HG03045 (cell line): ENCODE results near the gene SCN3B.
"Not testable (repeated sequence)": the region's sequence is repeated elsewhere in the genome, so short reads cannot be mapped to it uniquely, and the experiment has no call there.

Experiments
- ATAC-seq: cut with Tn5 transposase; IDR thresholded peaks from one replicate; pipeline ENCODE4 v1.9.1; 2021; ENCODE audit warnings: mild to moderate bottlenecking, moderate library complexity; ENCODE audit not compliant: unreplicated experiment

SCN3B gene, protein sequence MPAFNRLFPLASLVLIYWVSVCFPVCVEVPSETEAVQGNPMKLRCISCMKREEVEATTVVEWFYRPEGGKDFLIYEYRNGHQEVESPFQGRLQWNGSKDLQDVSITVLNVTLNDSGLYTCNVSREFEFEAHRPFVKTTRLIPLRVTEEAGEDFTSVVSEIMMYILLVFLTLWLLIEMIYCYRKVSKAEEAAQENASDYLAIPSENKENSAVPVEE

DNA sequence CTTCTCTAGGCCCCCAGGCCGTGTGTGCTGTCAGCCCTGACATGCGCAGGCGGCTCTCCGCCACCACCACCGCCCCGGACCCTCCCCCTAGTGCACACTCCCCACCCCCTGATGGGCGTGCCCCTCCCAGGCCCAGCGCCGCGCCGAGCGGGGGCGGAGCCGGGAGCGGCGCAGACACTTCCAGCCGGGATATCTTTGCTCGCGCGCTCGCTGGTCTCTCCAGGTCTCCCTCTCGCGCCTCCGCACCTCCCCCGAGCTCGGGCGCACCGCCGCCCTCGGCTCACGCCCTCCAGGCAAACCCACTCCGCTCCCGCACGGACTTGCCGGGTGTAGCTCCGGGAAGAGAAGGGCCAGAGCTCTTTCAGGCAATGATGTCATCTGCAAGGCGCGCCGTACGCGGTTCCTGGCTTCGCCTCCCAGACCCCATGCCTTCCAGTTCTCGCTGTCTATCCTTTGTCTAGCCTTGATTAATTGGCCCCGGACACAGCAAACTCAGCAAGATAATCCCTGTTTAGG, at the start of gene SCN3B:
SCN3B (minus strand) TSS at position 59 of the 516 bp plus-strand sequence. CDS start 823 bp downstream, outside the sequence.
- no peak for ATAC-seq

DNA sequence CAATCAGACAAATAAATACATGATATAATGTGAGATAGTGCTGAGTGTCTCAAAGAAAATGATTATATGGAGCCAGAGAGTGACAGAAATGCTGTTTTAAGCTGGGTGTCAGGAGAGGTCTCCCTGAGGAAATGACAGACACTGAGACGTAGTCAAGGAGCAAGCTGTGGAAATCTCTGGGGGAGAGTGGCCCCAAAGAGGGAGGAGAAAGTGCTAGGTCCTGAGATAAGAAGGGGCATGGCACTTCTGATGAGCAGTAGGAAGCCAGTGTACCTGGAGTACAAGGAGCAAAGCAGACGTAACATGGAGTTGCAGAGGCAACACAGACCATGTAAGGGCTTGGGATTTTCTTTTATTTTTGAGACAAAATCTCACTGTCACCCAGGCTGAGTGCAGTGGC, 48.3 kb upstream of the SCN3B start:
- ATAC-seq = no peak

DNA sequence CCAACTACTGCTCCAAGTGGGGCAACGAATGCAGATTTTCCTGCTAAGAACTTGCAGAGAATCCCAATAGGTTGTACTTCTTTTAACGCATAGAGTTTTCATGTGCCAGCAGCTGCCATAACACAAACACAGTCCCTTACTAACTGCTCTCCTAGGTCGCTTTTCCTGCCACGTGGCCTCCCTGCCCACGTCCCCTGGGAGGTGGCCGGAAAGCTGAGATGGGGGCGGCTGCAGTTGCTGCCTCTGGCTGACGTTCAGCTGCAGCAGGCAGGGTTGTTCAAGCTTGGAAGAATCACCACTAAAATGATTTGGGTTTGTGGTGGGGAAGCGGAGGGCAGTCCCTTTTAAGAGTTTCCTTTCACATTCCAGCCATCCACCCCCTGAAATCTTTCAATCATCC, 47.7 kb upstream of the SCN3B start:
- no peak for ATAC-seq

DNA sequence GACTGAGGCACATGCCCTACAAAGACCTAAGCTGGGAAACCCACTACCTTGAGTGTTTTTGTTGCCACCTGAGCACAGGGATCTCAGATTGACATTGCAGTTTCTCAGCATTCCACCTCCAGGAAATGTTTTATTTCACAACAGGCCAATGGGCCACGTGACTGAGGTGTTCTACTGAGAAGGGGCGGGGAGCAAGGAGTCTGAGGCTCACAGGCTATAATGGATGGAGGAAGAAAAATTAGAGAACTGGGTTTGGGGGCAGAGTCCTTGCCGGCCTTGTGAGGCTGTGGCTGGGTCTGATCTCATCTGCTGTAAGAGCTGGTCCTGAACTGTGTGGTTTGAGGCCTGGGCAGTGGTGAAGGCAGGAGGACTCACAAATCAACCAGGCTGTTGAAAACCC, 46.3 kb upstream of the SCN3B start:
- no peak for ATAC-seq

DNA sequence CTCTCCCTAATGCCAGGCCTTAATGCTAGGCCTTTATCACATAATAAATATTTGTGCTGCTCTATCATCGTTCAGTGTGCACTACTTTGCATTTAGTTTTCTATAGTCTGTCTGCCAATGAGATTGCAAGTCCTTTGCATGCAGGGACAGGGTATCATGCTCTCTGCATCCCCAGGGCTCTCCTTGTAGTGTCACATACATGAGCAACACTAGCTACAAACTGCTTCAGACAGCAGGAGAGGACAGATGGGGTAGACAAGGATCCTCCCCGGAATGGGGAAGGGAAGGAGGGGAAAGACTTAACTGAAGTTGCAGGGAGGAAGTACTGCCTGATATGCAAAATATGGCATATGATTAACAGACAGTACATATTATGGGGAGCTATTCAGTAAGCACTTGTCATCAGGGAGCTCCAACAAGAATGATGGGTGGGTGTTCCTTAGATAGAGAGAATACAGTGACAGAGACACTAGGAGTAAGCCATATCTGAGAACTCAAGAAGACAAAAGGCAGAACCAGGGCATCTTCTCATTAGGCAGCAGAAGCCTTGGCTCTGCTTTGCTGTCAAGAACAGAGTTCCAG, 44.2 kb upstream of the SCN3B start:
- no peak for ATAC-seq

DNA sequence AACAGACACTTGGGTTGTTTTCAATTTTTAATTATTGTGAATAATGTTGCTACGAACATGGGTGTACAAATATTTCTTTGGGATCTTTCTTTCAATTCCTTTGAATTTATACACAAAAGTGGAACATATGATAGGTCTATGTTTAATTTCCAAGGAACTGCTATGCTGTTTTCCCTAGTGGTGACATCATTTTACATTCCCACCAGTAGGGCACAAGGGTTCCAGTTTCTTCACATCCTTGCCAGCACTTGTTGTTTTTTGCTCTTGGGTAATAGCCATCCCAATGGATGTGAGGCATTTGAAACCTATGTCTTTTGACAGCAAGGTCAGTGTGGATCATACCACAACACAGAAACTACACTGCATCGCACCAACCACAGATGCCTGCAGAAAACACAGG, 41.8 kb upstream of the SCN3B start:
- no peak for ATAC-seq

DNA sequence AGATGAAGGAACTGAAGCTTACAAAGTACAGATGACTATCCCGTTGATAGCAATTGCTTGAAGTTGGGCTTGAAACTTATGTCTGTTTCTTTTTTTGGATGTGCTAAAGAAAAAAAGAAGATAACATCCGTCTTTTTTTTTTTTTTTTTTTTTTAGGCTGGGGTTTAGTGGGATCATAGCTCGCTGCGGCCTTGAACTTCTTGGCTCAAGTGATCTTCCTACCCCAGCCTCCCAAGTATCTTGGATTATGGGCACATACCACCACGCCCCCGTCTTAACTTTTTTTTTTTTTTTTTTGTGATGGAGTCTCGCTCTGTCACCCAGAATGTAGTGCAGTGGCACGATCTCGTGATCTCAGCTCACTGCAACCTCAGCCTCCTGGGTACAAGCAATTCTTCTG, 40.8 kb upstream of the SCN3B start:
- ATAC-seq = no peak

DNA sequence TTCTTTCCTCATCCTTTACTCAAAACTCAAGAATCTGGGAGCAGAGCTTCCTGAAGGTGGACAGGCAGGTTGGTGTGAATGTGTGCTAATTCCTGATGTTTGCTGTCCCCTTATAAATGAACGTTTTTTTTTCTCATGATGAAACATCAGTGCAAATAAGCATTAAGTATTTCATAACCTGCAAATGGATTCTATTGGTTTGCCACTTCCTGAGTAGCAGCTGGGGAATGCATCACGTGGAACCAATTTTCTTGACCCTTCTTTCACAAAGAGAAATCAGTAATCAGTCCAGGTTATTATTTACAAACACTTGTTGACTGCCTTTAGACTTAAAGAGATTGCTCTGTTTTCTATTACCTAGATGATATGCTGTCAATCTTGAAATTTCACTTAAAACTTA, 40.1 kb upstream of the SCN3B start:
- ATAC-seq = no peak

DNA sequence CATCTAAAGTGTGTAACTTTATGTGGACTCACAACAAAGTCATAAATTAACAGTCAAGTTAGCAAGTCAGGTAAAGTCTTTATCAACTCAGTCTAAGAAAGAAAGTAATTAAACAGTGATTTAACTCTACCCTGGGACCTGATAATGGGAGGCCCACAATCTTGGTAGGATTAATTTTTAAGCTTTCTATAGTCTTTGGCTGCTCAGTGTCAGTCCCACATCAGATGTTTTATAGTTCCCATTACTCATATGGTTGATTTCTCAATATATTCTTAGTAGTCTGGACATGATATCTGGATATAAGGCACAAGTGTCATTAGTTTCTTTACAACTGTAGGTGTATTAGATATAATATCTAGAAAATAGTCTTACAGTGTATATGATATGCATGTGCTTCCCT, 38.5 kb upstream of the SCN3B start:
- ATAC-seq = no peak

DNA sequence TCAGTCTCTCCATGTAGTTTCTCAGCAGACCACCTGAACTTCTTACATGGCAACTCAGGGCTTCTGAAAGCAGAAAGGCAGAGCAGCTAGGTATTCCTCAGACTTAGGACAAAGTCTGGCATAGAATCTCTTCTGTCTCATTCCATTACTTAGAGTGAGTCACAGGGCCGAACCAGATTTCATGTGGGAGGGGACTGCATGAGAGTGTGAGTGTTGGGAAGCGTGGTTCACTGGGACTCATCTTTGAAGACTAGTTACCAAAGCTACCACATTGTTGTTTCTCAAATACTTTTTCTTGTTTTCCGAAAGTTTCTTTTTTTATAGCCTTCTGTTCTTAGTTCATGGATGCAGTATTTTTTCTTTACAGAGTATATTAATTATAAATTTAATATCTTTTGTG, 36.1 kb upstream of the SCN3B start:
- no peak for ATAC-seq

DNA sequence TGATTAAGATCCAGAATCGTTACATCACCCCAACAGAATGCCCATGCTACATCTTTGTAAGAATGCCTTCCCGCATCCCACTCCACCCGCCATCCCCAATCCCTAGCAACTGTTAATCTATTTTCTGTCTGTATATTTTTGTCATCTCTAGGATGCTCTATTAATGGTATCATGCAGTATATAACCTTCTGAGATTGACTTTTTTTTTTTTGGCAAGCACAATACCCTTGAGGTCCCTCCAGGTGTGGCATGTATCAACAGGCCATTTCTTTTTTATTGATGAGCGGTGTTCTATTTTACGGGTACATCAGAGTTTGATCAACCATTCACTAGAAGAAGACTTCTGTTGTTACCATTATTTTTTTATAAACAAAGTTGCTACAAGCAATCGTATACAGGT, 30.2 kb upstream of the SCN3B start:
- no peak for ATAC-seq

DNA sequence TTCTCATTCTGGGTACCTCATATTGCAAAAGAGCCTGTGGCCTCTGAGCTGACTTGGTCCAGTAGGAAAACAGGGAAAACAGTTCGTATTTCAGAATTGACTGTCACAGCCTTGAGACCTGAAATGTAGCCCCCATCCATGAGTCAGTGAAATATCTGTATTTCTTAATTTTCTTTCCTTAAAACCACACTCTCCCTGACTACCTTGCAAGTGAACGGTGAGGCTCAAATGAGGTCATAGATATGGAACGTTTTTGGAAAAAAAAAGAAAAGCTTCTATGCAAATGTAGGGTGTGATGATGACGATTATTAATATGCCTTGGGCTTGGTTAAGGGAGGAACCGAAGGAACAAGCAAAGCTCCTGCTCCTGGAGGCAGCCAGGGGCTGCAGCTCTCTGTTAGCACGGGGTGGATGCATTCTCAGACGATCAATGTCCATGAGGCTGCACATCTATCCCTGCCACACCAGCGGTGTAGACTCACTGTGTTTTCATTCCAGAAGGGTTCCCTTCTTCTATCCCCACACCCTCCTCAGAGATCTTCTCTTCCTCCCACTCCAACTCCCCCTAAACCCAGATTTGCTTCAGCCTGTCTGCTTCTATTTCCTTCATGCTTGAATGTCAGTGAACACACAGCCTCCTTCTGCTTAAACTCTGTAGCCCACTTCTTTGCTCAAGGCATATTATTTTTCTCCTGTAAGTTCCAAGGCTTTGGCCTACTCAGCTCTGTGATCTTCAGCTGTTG, 29.2 kb upstream of the SCN3B start:
- no peak for ATAC-seq

DNA sequence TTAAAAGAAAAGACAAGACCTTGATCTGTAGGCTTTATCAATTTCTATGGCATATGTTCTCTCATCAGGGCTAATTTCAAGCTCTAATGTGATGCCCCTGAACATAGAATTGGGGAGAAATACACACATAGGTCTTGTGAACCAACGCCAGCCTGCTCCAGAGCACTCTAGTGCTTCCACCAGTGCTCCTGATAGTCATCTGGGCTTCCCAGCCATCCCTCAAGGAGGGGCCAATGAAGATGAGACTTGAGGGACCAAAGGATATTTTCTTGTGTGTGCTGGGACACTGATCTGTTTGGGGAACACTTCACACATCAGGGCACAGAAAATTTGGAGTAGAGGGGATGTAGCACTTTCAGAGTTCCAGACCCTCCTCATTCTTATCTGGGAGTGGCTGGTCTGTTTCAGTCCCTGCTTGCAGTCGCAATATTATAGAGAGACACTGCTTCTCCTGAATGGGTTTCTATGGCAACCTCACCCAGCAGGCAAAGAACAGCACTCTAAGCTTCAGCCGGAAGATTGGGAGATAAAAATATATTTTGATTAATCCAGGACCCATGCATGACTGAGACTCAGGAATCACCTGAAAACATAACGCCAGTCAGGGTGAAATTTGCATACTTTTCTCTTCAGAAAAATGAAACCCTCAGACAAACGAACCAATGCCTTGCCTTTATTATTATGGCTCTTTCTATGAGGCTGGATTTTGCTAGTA, 28.4 kb upstream of the SCN3B start:
- ATAC-seq = no peak

DNA sequence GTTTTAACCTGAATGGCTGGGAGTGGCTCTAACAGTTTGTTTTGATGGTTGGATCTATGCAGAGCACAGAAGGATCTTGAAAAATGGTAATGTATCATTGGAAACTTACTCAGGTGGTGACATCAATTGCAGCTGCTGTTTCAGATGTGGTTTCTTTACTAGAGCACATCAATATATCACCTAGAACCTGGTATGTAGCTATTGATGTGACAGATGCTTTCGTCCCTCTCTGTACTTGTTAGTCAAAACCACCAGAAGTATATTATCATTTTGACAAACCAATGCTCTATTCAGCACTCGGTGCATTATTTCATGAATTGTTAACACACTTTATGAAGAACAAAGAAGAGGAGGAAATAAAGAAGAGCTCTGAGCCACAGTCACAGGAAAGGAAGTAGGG, 26.6 kb upstream of the SCN3B start:
- no peak for ATAC-seq

DNA sequence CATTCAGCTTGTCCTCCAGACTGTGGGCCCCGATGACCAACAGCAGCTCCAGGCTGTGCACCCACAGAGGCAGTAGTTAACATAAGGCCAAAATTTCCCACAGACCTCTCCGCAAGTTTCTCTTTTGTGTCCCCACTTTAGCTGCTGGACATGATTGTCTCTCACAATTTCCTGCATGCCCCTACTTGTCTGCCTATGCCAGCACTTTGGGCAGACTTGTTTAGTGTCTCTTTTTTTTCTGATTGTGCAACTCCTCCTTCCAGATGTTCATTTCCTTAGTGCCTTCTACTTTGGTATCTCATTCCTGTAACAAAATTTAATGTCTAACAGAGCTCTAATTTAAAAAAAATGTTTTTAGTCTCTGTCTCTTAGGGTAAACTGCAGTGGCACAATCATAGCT, 23.8 kb upstream of the SCN3B start:
- ATAC-seq = no peak

DNA sequence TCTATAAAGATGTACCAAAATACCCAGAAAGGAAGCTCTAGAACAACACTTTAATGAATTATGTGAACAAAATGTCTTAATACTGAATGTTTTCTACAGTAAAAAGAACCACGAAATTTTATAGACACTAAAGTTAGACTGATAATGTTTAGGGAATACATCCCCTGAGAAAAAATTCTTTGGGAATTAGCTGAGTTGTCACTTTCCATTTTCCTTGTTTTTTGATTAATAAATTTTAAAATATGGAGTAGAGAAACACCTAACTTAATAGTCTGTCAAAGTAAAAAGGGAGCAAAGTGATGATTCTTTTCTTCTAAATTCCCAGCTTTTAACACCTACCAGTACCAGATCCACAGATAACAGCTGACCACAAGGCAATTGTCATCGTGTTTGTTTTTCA, 23.1 kb upstream of the SCN3B start:
- ATAC-seq = no peak

DNA sequence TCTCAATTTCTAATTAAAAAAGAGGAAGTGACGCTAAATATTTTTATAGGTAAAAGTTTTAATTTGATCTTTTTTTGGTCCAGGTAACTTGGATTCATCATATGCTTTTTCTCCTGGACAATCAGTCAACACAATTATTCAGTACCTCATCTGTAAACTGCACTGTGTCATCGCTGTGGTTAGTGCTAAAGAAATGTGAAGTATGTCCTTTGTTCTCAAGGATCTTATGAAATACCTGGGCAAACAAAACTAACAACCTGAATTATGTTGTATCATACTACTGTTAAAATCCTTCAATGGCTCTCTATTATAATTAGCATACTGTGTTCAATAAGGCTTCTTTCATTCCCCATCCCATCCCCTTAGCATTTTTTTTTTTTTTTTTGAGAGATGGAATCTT, 19.9 kb upstream of the SCN3B start:
- no peak for ATAC-seq

DNA sequence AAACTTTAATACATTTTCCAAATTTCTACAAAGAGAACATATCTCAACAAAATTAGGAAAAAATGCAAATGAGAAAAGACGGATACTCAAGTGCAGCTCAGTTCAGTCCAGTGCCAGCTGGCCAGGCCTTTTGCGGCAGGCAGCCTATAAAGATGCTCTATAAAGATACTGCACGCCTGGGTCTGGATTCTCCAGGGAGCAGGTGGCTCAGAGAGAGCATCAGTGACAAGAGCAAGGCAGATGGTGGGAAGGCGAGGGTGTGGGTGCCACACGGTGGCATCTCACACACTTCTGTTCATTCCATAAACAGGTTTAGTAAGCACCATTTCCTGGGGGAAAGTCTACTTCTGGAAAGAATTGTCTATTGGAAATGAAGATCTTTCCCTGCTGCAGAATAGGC, 18.1 kb upstream of the SCN3B start:
- ATAC-seq = no peak

DNA sequence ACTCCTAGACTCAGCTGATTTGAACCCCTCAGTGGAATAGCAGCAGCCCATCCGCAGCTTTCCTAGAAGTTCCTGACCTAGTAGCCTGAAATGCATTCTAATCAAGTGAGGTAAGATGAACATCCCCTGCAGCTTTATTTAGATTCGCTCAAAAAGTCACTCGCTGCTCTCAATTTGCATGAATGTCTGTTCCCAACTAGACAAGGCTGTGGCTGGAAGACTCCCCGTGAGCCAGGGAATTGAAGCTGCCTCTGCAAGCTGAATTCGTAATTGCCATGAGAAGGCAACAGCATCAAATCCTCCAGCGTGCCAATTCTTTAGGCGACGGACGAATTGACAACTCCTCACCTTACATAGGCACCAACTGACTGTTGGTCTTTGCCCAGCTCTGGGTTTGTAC, 17.1 kb upstream of the SCN3B start:
- no peak for ATAC-seq

DNA sequence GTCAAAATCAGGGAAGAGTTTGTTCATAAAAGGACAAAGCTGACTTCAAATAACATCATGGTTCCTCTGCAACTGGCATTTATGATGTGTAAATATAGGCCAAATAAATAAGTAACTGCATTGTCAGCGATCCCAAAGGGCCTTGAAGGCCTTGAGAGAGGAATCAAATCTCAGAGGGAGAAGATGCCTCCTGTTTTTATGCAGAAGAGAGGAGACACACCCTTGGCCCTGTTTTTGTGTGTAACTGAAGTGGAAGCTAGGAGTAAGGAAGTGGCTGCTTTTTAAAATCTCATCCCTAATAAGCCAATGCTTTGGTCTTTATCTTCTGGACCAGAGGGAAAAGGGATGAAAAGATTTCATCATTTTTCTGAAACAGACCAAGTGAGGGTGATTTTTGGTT, 15.7 kb upstream of the SCN3B start:
- no peak for ATAC-seq

DNA sequence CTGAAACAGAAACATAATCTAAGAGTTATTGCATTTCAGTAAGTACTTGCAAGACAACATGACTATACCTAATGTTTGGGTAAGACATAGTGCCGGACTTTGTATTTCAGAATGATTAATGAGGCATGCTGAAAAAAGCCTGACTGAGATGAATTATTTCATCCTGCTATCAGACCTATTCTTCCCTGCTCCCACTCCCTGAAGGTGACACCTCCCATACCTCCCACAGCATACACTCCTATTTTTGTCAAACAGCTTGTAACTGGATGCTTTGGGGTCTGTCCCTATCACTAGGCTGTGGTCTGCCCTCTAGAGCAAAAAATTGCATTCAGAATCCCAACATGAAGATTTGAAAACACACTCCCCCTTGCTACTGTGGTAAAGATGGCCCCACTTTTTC, 10.9 kb upstream of the SCN3B start:
- no peak for ATAC-seq

DNA sequence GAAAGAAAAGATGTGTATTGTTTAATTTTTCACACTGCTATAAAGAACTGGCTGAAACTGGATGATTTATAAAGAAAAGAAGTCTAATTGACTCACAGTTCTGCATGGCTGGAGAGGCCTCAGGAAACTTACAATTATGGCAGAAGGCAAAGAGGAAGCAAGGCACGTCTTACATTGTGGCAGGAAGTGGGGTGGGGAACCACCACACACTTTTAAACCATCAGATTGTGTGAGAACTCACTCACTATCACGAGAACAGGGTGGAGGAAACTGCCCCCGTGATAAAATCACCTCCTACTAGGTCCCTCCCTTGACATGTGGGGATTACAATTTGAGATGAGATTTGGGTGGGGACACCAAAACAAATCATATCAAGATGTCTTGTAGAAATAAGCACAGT, 5.5 kb upstream of the SCN3B start:
- not testable (repeated sequence) for ATAC-seq
